Large intestine (tissue), 3 donors: ENCODE data around the gene TRIM75. TPM values are rescaled to one million over a fixed set of nuclear protein-coding genes. Genes with fewer than 3 reads are reported as not detected.
"Not testable (repeated sequence)": the region's sequence is repeated elsewhere in the genome, so short reads cannot be mapped to it uniquely, and the experiment has no call there.

ENCODE experiments used
- DNase-seq, 2 donors: peaks; one replicate each; pipeline versions ENCODE4 v3.0.0 to v3.0.0-alpha.2; 2013
- H3K27ac ChIP-seq: one replicate; pipeline ENCODE4 v1.5.1; 2013; ENCODE audit warnings: low read length
- H3K27me3 ChIP-seq: 2 replicates; pipeline ENCODE4 v1.6.1; 2013; ENCODE audit warnings: low read length; ENCODE audit not compliant: control insufficient read depth, insufficient read depth
- H3K36me3 ChIP-seq: 2 replicates; pipeline ENCODE4 v1.6.1; 2013; ENCODE audit warnings: low read length; ENCODE audit not compliant: control insufficient read depth, insufficient read depth
- H3K4me1 ChIP-seq: one replicate; pipeline ENCODE4 v1.6.1; 2013; ENCODE audit warnings: low read length; ENCODE audit not compliant: control insufficient read depth, insufficient read depth
- H3K4me3 ChIP-seq: one replicate; pipeline ENCODE4 v1.5.1; 2013; ENCODE audit warnings: low read length
- H3K9me3 ChIP-seq: one replicate; pipeline ENCODE4 v1.6.1; 2013; ENCODE audit warnings: mild to moderate bottlenecking, low read depth, low read length, moderate library complexity; ENCODE audit not compliant: control insufficient read depth
- WGBS: methylation state at CpG from one replicate; pipeline ENCODE4 v1.1.5; 2013; ENCODE audit warnings: low lambda C conversion rate; ENCODE audit not compliant: insufficient coverage; 5-methylcytosine and 5-hydroxymethylcytosine counted together
- polyA plus RNA-seq: library from polyadenylated mRNA; unstranded; fragments of 120-200 nt; gene quantifications from one replicate; pipeline ENCODE4 v1.2.1, GENCODE V29; 2013

TRIM75 gene
- polyA plus RNA-seq, 1 donor: 0.04 TPM

GRCh38 chr4:165019995-165020394 is 33.7 kb upstream of the TRIM75 start:
- no CpG with 5 or more reads among the region's 30 CpGs for WGBS
- DNase-seq, H3K4me1 ChIP-seq, H3K36me3 ChIP-seq, H3K9me3 ChIP-seq, H3K4me3 ChIP-seq, H3K27ac ChIP-seq, H3K27me3 ChIP-seq: not testable (repeated sequence)

- H3K27ac ChIP-seq, H3K27me3 ChIP-seq, H3K36me3 ChIP-seq, H3K4me1 ChIP-seq, DNase-seq, H3K4me3 ChIP-seq, H3K9me3 ChIP-seq: not testable (repeated sequence)
- 100% methylated on average over 5 of the region's 8 CpGs for WGBS
These were observed 27.9 kb upstream of the TRIM75 start for GRCh38 chr4:165025782-165026181.

- WGBS: no CpG with 5 or more reads among the region's 7 CpGs
- no peaks in the 10 kb centered on the region for H3K27me3 ChIP-seq
- peaks cover 9% of the 10 kb centered on the region for H3K9me3 ChIP-seq
- no peaks in the 10 kb centered on the region for H3K36me3 ChIP-seq
- H3K27ac ChIP-seq: no peak overlapping the region
- no peaks in the 10 kb centered on the region for H3K4me1 ChIP-seq
- no peak for DNase-seq
- H3K4me3 ChIP-seq: no peak overlapping the region
These were observed 25.8 kb upstream of the TRIM75 start for GRCh38 chr4:165027762-165028402.

GRCh38 chr4:165031436-165032211 is 22.0 kb upstream of the TRIM75 start, which contains the start of gene TRIM60:
TRIM60 (plus strand) TSS chr4:165031999; CDS start chr4:165040073, 8,074 bp downstream.
- H3K4me1 ChIP-seq: no peaks in the 10 kb centered on the region
- no peaks in the 10 kb centered on the region for H3K27me3 ChIP-seq
- DNase-seq: no peak
- H3K27ac ChIP-seq: no peak within 1 kb of the TSS
- 100% methylated on average over 3 of the region's 41 CpGs for WGBS
- H3K9me3 ChIP-seq: peaks cover 9% of the 10 kb centered on the region
- no peak within 1 kb of the TSS for H3K4me3 ChIP-seq
- no peaks in the 10 kb centered on the region for H3K36me3 ChIP-seq

GRCh38 chr4:165048170-165048569 is 5.5 kb upstream of the TRIM75 start:
- no peak overlapping the region for H3K27ac ChIP-seq
- no peaks in the 10 kb centered on the region for H3K36me3 ChIP-seq
- H3K27me3 ChIP-seq: no peaks in the 10 kb centered on the region
- WGBS: no CpG with 5 or more reads among the region's 5 CpGs
- H3K4me3 ChIP-seq: no peak overlapping the region
- no peaks in the 10 kb centered on the region for H3K9me3 ChIP-seq
- no peak for DNase-seq
- H3K4me1 ChIP-seq: peaks cover 4% of the 10 kb centered on the region

GRCh38 chr4:165052627-165053026 is 1.0 kb upstream of the TRIM75 start:
- no peaks in the 10 kb centered on the region for H3K27me3 ChIP-seq
- H3K4me3 ChIP-seq: no peak overlapping the region
- no CpG with 5 or more reads among the region's 3 CpGs for WGBS
- peak in 1 of 2 donors; percentile 25 for DNase-seq
- no peaks in the 10 kb centered on the region for H3K36me3 ChIP-seq
- H3K27ac ChIP-seq: no peak overlapping the region
- H3K9me3 ChIP-seq: no peaks in the 10 kb centered on the region
- H3K4me1 ChIP-seq: peaks cover 4% of the 10 kb centered on the region

- no peaks in the 10 kb centered on the region for H3K27me3 ChIP-seq
- H3K27ac ChIP-seq: no peak overlapping the region
- peaks cover 6% of the 10 kb centered on the region for H3K4me1 ChIP-seq
- DNase-seq: no peak
- no peak overlapping the region for H3K4me3 ChIP-seq
- no CpG with 5 or more reads among the region's 9 CpGs for WGBS
- H3K9me3 ChIP-seq: no peaks in the 10 kb centered on the region
- no peaks in the 10 kb centered on the region for H3K36me3 ChIP-seq
These were observed 1.9 kb downstream of the TRIM75 start for GRCh38 chr4:165055601-165056000.

- WGBS: no CpG with 5 or more reads among the region's 2 CpGs
- Histone ChIP-seq H3K4me1 (peaks cover 2% of the 10 kb centered on the region), H3K36me3 (no peaks in the 10 kb centered on the region), H3K9me3 (no peaks in the 10 kb centered on the region), H3K4me3 (no peak overlapping the region), H3K27ac (no peak overlapping the region), H3K27me3 (no peaks in the 10 kb centered on the region)
- no peak for DNase-seq
These were observed 5.0 kb downstream of the TRIM75 start for GRCh38 chr4:165058666-165059065.

GRCh38 chr4:165059386-165059785 is 5.7 kb downstream of the TRIM75 start:
- Histone ChIP-seq H3K27me3 (no peaks in the 10 kb centered on the region), H3K36me3 (no peaks in the 10 kb centered on the region), H3K4me1 (peaks cover 2% of the 10 kb centered on the region), H3K27ac (no peak overlapping the region), H3K4me3 (no peak overlapping the region), H3K9me3 (no peaks in the 10 kb centered on the region)
- DNase-seq: no peak
- 100% methylated on average over 1 of the region's 4 CpGs for WGBS

GRCh38 chr4:165060938-165061337 is 7.3 kb downstream of the TRIM75 start:
- Histone ChIP-seq H3K27me3 (no peaks in the 10 kb centered on the region), H3K4me3 (no peak overlapping the region), H3K27ac (no peak overlapping the region), H3K36me3 (no peaks in the 10 kb centered on the region), H3K4me1 (peaks cover 2% of the 10 kb centered on the region), H3K9me3 (no peaks in the 10 kb centered on the region)
- 33% methylated on average over 1 of the region's 1 CpG for WGBS
- DNase-seq: no peak
